ENCODE data around the gene CHRNA3. TPM values are rescaled to one million over a fixed set of nuclear protein-coding genes. Genes with fewer than 3 reads are reported as not detected.
A peak's percentile ranks its signal among the peaks of the same experiment; 100 is the strongest.

CHRNA3 gene
- total RNA-seq, 2 donors from 2014 or later: 0.52 TPM; not detected in 1

GRCh38 chr15:78642331-78642730 is 21.5 kb upstream of the CHRNA3 start:
- 86 to 87% methylated on average over 5 of the region's 5 CpGs for WGBS, 2 donors
- no peak for DNase-seq
- Histone ChIP-seq H3K27ac (no peak overlapping the region), H3K27me3 (no peaks in the 10 kb centered on the region), H3K4me3 (no peak overlapping the region), H3K4me1 (peaks cover 12% of the 10 kb centered on the region), H3K36me3 (replicated peaks in 1 of 2; ENCODE audit: insufficient read depth in 1 of 2, low read depth in 2 of 2) (no peaks in the 10 kb centered on the region), H3K9me3 (no peaks in the 10 kb centered on the region)
- ATAC-seq: no peak
- intact Hi-C loops (cut with DNase I): no loop called here
- TF ChIP-seq POLR2A (IDR thresholded peaks at IDR 0.05): no peak
- no peak for TF ChIP-seq CTCF (IDR thresholded peaks at IDR 0.05)

DNA sequence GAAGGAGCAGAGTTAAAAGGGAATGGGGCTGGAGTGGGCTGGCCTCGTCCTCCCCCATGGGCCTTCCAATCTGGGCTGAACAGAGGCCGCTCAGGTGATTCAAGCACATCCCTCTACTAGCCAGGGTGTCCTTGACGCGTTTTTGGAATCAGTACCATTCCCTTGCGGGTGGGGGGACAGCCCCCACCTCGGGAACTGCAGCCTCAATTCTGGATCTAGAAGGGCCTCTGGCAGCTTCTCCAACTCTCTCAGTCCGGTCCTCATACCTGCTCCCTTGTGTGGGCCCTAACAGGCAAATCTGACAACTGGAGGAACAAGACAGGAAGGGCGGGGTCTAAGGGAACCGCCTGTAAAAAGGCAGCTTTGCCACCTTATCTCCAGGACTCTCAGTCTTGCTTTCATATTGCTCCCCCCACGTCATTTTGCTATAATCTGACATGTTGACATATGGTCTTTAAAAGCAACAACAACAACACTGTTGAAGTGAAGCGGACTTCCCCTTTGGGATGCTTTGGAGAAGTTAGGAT is 21.0 kb upstream of the CHRNA3 start:
- ATAC-seq (no peak), DNase-seq (no peak)
- TF ChIP-seq POLR2A (IDR thresholded peaks at IDR 0.05): no peak
- TF ChIP-seq CTCF (IDR thresholded peaks at IDR 0.05): no peak
- intact Hi-C loops (cut with DNase I): no loop called here
- no peak overlapping the region for H3K27ac ChIP-seq
- no peak overlapping the region for H3K4me3 ChIP-seq
- WGBS, 2 donors: 68 to 76% methylated on average over 11 of the region's 11 CpGs
- H3K9me3 ChIP-seq: no peaks in the 10 kb centered on the region
- peaks cover 12% of the 10 kb centered on the region for H3K4me1 ChIP-seq
- H3K36me3 ChIP-seq (replicated peaks in 1 of 2; ENCODE audit: insufficient read depth in 1 of 2, low read depth in 2 of 2): no peaks in the 10 kb centered on the region
- no peaks in the 10 kb centered on the region for H3K27me3 ChIP-seq

DNA sequence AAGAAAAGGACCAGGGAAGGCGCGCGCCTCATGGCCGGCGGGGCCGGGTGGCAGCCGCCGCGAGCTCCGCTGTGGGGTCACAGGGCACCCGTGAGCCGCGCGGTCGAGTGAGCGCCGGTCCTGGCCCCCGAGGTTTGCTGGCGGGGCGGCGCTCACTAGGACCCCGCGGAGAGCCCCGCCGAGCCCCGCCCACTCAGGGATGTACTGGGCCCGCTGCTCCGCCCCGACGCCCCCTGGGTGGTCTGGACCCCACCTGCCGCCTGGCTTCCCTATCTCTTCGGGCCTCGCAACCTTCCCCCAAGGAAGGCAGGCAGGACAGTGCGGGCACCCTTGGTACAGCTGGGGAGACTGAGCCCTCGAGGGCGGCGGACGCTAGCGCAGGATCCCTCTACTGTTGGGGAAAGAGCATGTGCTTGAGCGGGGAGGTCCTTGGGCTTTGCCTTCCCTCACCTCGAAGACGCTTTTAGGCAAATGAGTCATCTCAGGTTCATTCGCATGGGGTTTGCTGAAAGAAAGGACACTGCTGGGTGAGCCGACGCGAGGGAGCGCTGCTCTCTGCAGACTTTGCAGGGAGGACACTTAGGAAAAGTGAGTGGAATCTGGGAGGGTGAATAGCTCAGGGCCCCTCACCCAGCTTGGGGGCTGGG is 20.4 kb upstream of the CHRNA3 start, which contains the start of gene CHRNB4:
Gene CHRNB4, minus strand, starts transcription at position 109 of the 647 bp plus-strand sequence. Its CDS starts 77 bp downstream, at position 32.
- Histone ChIP-seq H3K27ac (no peak within 1 kb of the TSS), H3K9me3 (no peaks in the 10 kb centered on the region), H3K36me3 (replicated peaks in 1 of 2; ENCODE audit: insufficient read depth in 1 of 2, low read depth in 2 of 2) (no peaks in the 10 kb centered on the region), H3K27me3 (no peaks in the 10 kb centered on the region), H3K4me1 (peaks cover 12% of the 10 kb centered on the region), H3K4me3 (peak within 1 kb of the TSS in 1 of 2 donors; percentile 18)
- TF ChIP-seq POLR2A (IDR thresholded peaks at IDR 0.05) (no peak), CTCF (IDR thresholded peaks at IDR 0.05) (no peak)
- ATAC-seq (no peak), DNase-seq (peak in 1 of 4 donors; percentile 26)
- WGBS, 2 donors: 20 to 53% methylated on average over 18 to 36 of the region's 47 CpGs
- intact Hi-C loops (cut with DNase I): no loop called here

GRCh38 chr15:78640527-78641101 is 19.8 kb upstream of the CHRNA3 start:
- Histone ChIP-seq H3K4me1 (peaks cover 12% of the 10 kb centered on the region), H3K27me3 (no peaks in the 10 kb centered on the region), H3K27ac (no peak overlapping the region), H3K9me3 (no peaks in the 10 kb centered on the region), H3K36me3 (replicated peaks in 1 of 2; ENCODE audit: insufficient read depth in 1 of 2, low read depth in 2 of 2) (no peaks in the 10 kb centered on the region), H3K4me3 (peak overlapping the region in 1 of 2 donors; percentile 18)
- ATAC-seq: peak; percentile 18
- WGBS, 2 donors: 11 to 20% methylated on average over 10 to 31 of the region's 32 CpGs
- DNase-seq: no peak
- intact Hi-C loops (cut with DNase I): no loop called here
- TF ChIP-seq CTCF (IDR thresholded peaks at IDR 0.05): no peak
- TF ChIP-seq POLR2A (IDR thresholded peaks at IDR 0.05): no peak

Measured in body of pancreas (tissue), 4 donors.